Heart right ventricle (tissue), 16 donors: Measurements from ENCODE around the gene TSSK2. TPM values are rescaled to one million over a fixed set of nuclear protein-coding genes. Genes with fewer than 3 reads are reported as not detected.

Experiments
- ATAC-seq, 8 donors: fragments of 200-7000 bp; cut with Tn5 transposase; one replicate each; pipeline ENCODE4 v1.9.1; 2020; ENCODE audit warnings: mild to moderate bottlenecking in 8 of 8, moderate library complexity in 8 of 8, moderate number of reproducible peaks in 1 of 8
- DNase-seq, 2 donors: peaks; one replicate each; pipeline ENCODE4 v3.0.0-alpha.2; 2020
- H3K27ac ChIP-seq, 10 donors: fragments of 200-600 bp; sonication (generic) in 2 of 10; one replicate each; pipeline versions ENCODE4 v1.5.0 to v1.8.0; 2020 to 2022; ENCODE audit warnings: mild to moderate bottlenecking in 3 of 10
- H3K27me3 ChIP-seq, 7 donors: fragments of 200-600 bp; one replicate each; pipeline ENCODE4 v1.8.0; 2021 to 2022; ENCODE audit warnings: mild to moderate bottlenecking in 2 of 7
- H3K36me3 ChIP-seq, 9 donors: fragments of 200-600 bp; sonication (generic) in 1 of 9; one replicate each; pipeline versions ENCODE4 v1.5.0 to v1.8.0; 2020 to 2022; ENCODE audit warnings: mild to moderate bottlenecking in 2 of 9
- H3K4me1 ChIP-seq, 9 donors: fragments of 200-600 bp; sonication (generic) in 1 of 9; one replicate each; pipeline versions ENCODE4 v1.5.0 to v1.8.0; 2020 to 2022; ENCODE audit warnings: mild to moderate bottlenecking in 4 of 9
- H3K4me3 ChIP-seq, 10 donors: fragments of 200-600 bp; sonication (generic) in 2 of 10; one replicate each; pipeline versions ENCODE4 v1.5.0 to v1.8.0; 2020 to 2022; ENCODE audit warnings: mild to moderate bottlenecking in 7 of 10, moderate library complexity in 2 of 10
- H3K9me3 ChIP-seq, 11 donors: fragments of 200-600 bp in 10 of 11; sonication (generic) in 2 of 11; one replicate each; pipeline versions ENCODE4 v1.5.0 to v1.8.0; 2013 to 2022; ENCODE audit warnings: mild to moderate bottlenecking in 2 of 11, control low read depth in 1 of 11, moderate library complexity in 1 of 11
- WGBS, 2 donors: extraction: QIAGEN DNeasy Blood & Tissue Kit; methylation state at CpG; one replicate each; pipeline ENCODE4 v1.1.7; 2013; ENCODE audit warnings: inconsistent platforms in 1 of 2; 5-methylcytosine and 5-hydroxymethylcytosine counted together
- intact Hi-C, 10 donors: fragments of 100-400 bp; cut with DNase I; formaldehyde crosslinking; loops; one replicate each; pipeline versions ENCODE4 v1.11.1 to v1.14.2; 2022
- polyA plus RNA-seq, 2 donors: library from polyadenylated mRNA; stranded (reverse); fragments of 200-250 nt; gene quantifications; one replicate each; pipeline ENCODE4 v1.2.3, GENCODE V29; 2013
- total RNA-seq, 10 donors: library from RNA; stranded (reverse); fragmentation: NEBNext Ultra II Directional in 3 of 10; extraction: Animal tissue kit (Norgen Biotek cat#: 25700) in 3 of 10; gene quantifications; one replicate each; pipeline versions ENCODE4 v1.2.1 to v1.2.4, GENCODE V29; 2021 to 2023
- TF ChIP-seq, protein P1 (sequence below), 9 donors: fragments of 200-600 bp; sonication (generic) in 2 of 9; IDR thresholded peaks; one replicate each; pipeline versions ENCODE4 v1.5.0 to v1.8.0; 2021 to 2022; ENCODE audit warnings: antibody characterized with exemption in 9 of 9, mild to moderate bottlenecking in 5 of 9, moderate library complexity in 1 of 9
- donor health status: Arrhythmogenic right ventricular cardiomyopathy.
- donor health status: ischemic (EF 13 %, LVEDD 7.1; RV severe dilation, severe dysfunction).
- donor health status: healthy with polysubstance abuse.
- donor health status: DM: no; HTN: yes; CAD: no.
- donor health status: DM: no; HTN: no; CAD: no.
- donor health status: ischemic (EF 25% LVEDD 6.9; RV normal size, moderate dysfunction).
- donor health status: ischemic (EF 25% LVEDD 5.7; RV mildly dilated, moderate dysfunction).
- donor health status: healthy.
- donor health status: DM: yes; HTN: yes; CAD: no.
- donor health status: Ischemic cardiomyopathy.
- donor health status: ischemic (EF 35%, LVEDD 5.7; RV mildly dilated, moderate dysfunction).
- donor health status: nonischemic (EF 11% LVEDD 7.7; RV severe dilation, severe dysfunction).
- donor health status: DM: yes; HTN: yes; CAD: no.
- donor health status: PGD.
- donor health status: ischemic (EF 29% LVEDD 5.4; RV normal size, mild dysfunction).
- donor health status: nonischemic (EF 23%, LVEDD 6.1; RV moderate dilation, normal function).

The TSSK2 gene
- total and polyA plus RNA-seq, 12 donors, result 0.14 to 0.37 (median 0.19) TPM; not detected in 9

DNA sequence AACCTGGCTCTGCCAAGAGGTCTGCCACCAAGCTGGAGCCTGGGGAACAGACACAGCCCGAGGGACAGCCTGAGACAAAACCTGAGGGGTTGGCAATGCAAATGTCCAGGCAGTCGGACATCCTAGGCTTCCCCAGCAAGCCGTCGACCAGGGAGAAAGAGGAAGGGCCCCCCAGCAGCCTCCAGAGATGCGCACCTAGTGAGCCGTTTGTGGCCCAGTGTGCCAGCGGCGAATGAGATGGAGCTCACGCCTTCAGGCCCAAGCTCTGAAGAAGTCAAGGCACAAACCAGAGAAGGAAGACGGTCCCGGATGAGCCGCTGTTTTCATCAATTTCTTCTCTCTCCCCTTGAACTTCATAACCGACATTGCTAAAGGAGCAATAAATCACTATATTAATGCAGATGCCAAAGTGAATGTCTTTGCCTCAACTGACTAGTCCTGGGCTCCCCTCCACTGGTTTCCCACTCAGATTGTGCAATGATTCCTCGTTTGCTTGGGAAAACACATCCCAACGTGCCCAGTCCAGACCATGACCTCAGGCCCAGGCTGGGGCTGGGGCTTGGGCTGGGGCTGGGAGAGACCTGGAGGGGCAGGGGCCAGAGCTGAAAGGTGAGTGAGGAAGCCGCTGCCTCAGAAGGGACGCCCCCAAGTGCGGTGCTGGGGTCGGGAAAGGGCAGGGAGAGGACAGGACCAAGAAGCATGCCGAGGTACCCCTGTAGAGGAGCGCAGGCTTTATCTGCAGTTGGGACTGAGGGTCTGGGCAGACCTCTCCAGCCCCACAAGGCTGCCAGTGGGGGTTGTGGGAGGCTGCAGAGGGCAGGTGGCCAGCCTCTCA lies 5.4 kb upstream of the TSSK2 start:
- TF ChIP-seq, protein P1, sequence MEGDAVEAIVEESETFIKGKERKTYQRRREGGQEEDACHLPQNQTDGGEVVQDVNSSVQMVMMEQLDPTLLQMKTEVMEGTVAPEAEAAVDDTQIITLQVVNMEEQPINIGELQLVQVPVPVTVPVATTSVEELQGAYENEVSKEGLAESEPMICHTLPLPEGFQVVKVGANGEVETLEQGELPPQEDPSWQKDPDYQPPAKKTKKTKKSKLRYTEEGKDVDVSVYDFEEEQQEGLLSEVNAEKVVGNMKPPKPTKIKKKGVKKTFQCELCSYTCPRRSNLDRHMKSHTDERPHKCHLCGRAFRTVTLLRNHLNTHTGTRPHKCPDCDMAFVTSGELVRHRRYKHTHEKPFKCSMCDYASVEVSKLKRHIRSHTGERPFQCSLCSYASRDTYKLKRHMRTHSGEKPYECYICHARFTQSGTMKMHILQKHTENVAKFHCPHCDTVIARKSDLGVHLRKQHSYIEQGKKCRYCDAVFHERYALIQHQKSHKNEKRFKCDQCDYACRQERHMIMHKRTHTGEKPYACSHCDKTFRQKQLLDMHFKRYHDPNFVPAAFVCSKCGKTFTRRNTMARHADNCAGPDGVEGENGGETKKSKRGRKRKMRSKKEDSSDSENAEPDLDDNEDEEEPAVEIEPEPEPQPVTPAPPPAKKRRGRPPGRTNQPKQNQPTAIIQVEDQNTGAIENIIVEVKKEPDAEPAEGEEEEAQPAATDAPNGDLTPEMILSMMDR (IDR thresholded peaks at IDR 0.05), result no peak
- no peak overlapping the region for H3K27ac ChIP-seq
- no peaks in the 10 kb centered on the region for H3K36me3 ChIP-seq
- no peak overlapping the region for H3K4me3 ChIP-seq
- intact Hi-C loops, result no loop called here
- H3K9me3 ChIP-seq, result no peaks in the 10 kb centered on the region
- no peak for DNase-seq
- ATAC-seq, result no peak
- WGBS, 2 donors, result 87 to 89% methylated on average over 21 of the region's 21 CpGs
- H3K27me3 ChIP-seq, result no peaks in the 10 kb centered on the region
- H3K4me1 ChIP-seq, result peaks cover 8 to 17% (median 14%) of the 10 kb centered on the region in 9 donors

DNA sequence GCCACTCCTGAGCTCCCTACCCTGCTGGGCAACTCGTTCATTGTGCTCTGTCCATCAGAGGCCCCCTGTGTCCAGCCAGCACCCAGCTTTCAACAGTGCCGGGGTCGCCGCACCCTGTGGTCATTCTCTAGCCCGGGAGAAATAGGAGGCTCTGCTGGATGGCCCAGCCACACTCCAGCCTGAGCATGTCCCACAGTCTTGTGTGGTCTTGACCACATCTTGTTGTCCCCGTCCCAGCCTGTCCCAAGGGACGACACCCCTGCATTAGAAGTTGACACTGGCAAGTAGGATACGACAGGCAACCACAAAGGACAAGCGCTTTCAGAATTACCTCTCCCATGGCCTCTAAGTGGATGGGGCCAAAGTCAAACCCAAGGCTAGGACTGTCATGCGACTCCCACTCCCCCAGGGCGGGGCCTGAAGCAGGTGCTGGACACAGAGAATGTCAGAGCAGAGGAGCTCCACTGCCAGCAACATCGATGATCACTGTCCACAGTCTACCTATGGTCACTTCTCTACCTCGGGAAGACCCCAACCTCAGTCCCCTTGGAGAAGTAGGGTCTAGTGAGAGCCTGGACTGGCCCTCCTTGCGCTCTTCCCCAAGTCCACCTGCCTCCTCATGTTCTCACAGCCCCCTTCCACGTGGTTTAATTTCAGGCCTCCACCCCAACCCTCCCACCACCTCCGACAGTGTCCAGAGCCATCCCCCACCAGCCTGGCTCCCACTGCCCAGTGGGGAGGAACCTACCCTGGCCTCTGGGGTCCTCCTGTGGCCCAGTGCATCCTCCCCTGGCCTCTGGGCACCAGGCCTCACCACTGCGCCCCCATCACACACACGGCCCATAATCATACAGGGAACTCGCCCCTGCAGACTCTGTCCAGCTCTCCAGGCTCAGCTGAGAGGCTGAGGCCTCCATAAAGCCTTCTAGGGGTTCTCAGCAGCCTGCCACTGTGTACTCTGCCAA lies 4.5 kb upstream of the TSSK2 start:
- DNase-seq (peak in 1 of 2 donors; percentile 3), ATAC-seq (no peak)
- WGBS, 2 donors, result 89 to 91% methylated on average over 19 of the region's 19 CpGs
- H3K4me1 ChIP-seq, result peaks cover 4 to 8% (median 6%) of the 10 kb centered on the region in 9 donors
- TF ChIP-seq, protein P1 (IDR thresholded peaks at IDR 0.05), result no peak
- no peak overlapping the region for H3K27ac ChIP-seq
- H3K4me3 ChIP-seq, result no peak overlapping the region
- intact Hi-C loops, result no loop called here
- no peaks in the 10 kb centered on the region for H3K9me3 ChIP-seq
- H3K27me3 ChIP-seq, result no peaks in the 10 kb centered on the region
- peaks cover 0 to 3% (median 0%) of the 10 kb centered on the region in 9 donors for H3K36me3 ChIP-seq

DNA sequence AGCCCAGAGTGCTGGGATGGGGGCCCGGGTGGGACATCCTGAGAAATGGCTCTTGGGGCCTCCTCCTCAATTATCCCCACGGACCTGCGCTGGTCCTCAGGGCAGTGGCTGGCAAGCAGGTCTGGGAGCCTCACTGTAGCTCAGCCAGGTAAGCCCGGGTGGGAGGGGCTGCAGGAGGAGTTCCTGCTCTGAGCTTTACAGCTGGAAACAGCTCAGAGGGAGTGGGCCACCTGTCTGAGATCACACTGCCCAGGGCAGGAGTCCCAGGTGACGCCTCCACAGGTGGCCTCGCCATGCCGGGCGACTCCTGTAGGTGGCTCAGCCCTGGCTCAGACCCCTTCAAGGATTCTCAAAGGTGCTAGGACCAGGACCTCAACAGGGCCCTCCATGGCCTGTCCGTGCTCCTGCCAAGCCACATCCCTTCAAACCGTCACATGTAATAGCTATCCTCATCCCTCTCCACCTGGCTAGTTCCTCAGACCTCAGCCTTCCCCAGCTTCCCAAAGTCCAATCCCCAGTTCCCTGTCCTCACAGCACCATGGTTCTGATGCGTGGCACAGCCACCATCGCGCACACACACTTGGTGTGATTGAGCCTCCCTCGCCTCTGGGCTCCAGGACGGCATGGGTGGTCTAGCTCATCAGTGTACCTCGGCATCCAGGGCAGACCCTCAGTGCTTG lies 3.6 kb upstream of the TSSK2 start:
- WGBS, 2 donors, result 92 to 94% methylated on average over 16 of the region's 16 CpGs
- Histone ChIP-seq H3K36me3 (peaks cover 0 to 9% (median 0%) of the 10 kb centered on the region in 9 donors), H3K27ac (no peak overlapping the region), H3K9me3 (no peaks in the 10 kb centered on the region), H3K27me3 (no peaks in the 10 kb centered on the region), H3K4me1 (peaks cover 3 to 8% (median 6%) of the 10 kb centered on the region in 9 donors), H3K4me3 (no peak overlapping the region)
- DNase-seq (peak in 1 of 2 donors; percentile 6), ATAC-seq (no peak)
- intact Hi-C loops, result no loop called here
- TF ChIP-seq, protein P1 (IDR thresholded peaks at IDR 0.05), result no peak

DNA sequence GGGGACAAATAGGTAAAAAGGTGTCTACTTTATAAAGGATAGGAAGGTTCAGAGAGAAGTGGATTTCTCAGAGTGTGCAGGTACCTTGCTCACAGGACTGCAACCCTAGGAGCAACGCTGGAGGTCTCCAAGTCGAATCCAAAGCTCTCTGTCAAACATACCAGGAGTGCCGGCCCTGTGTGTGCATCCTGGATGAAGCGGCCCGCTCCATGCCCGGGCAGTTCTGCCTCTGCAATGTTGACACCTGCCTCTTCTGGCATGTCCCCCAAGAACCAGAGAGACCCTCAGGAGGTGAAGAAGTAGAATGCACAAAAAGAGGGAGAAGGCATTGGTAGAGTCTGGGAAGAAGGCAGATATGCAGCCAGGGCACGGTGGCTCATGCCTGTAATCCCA lies 3.1 kb upstream of the TSSK2 start:
- Histone ChIP-seq H3K9me3 (no peaks in the 10 kb centered on the region), H3K4me3 (no peak overlapping the region), H3K27ac (no peak overlapping the region), H3K27me3 (no peaks in the 10 kb centered on the region), H3K4me1 (peaks cover under 1 to 3% (median 2%) of the 10 kb centered on the region in 9 donors), H3K36me3 (peaks cover 0 to 14% (median 0%) of the 10 kb centered on the region in 9 donors)
- DNase-seq (peak in 1 of 2 donors; percentile 1), ATAC-seq (no peak)
- intact Hi-C loops, result no loop called here
- TF ChIP-seq, protein P1 (IDR thresholded peaks at IDR 0.05), result no peak
- WGBS, 2 donors, result 86 to 92% methylated on average over 7 of the region's 7 CpGs
